ENCODE measurements around the gene LRIG1. TPM values are rescaled to one million over a fixed set of nuclear protein-coding genes. Genes with fewer than 3 reads are reported as not detected.

LRIG1 gene
- total and polyA plus RNA-seq, 10 of the 15 experiments (the other 5 are each of a cell fraction or from before 2014, with no cell fraction given), result 0.84 to 16.4 (median 8.1) TPM

GRCh38 chr3:66441692-66442091, 59.1 kb downstream of the LRIG1 start:
- SMC1A ChIA-PET (ENCODE audit: uncharacterized antibody, unreplicated experiment), result interaction anchor here (1.0 to 1.7 kb wide), 2 partner anchors 28 to 49 kb away, joined by 3 read pairs; no protein-coding TSS in a partner anchor
- peaks cover 9% of the 10 kb centered on the region for H3K4me1 ChIP-seq (ENCODE audit: control insufficient read depth, insufficient read depth, low read length)
- H3K4me2 ChIP-seq (ENCODE audit: control insufficient read depth, insufficient read depth), result no peak overlapping the region
- H3K79me2 ChIP-seq (ENCODE audit: control insufficient read depth, insufficient read depth, low read length), result no peaks in the 10 kb centered on the region
- CTCF ChIA-PET, result no interaction called here
- no peak for DNase-seq (ENCODE audit: low read depth, low spot score)
- RAD21 ChIA-PET (ENCODE audit: unreplicated experiment), result no interaction called here
- H2AFZ ChIP-seq (ENCODE audit: control insufficient read depth, low read depth, low read length), result no peak overlapping the region
- no peak overlapping the region for H3K4me3 ChIP-seq
- H3K27ac ChIP-seq (ENCODE audit: control insufficient read depth, insufficient read depth), result no peak overlapping the region
- H3K27me3 ChIP-seq (replicated peaks in 1 of 2; ENCODE audit: control insufficient read depth in 2 of 2, insufficient read depth in 2 of 2, low read length in 1 of 2), result no peaks in the 10 kb centered on the region
- intact Hi-C loops (cut with micrococcal nuclease; ENCODE audit: unreplicated experiment) (no loop called here), in situ Hi-C loops (cut with MboI) (no loop called here)
- POLR2A ChIA-PET, result no interaction called here
- H3K9me3 ChIP-seq (replicated peaks; ENCODE audit: control insufficient read depth, insufficient read depth, low read length), result no peaks in the 10 kb centered on the region
- H3K36me3 ChIP-seq (ENCODE audit: control insufficient read depth in 2 of 2, insufficient read depth in 2 of 2, low read length in 1 of 2), result no peaks in the 10 kb centered on the region
- no peak overlapping the region for H3K9ac ChIP-seq (ENCODE audit: control insufficient read depth, insufficient read depth, low read length)
- no peak for ATAC-seq
- no TSS peak for BruUV-seq (replicated peaks)
- H4K20me1 ChIP-seq (ENCODE audit: control insufficient read depth, insufficient read depth), result no peaks in the 10 kb centered on the region
- 95% methylated on average over 6 of the region's 6 CpGs for WGBS (ENCODE audit: insufficient coverage, insufficient replicate concordance, low lambda C conversion rate, missing lambda C conversion rate)
- no peak for FAIRE-seq
- TF ChIP-seq, protein P1, sequence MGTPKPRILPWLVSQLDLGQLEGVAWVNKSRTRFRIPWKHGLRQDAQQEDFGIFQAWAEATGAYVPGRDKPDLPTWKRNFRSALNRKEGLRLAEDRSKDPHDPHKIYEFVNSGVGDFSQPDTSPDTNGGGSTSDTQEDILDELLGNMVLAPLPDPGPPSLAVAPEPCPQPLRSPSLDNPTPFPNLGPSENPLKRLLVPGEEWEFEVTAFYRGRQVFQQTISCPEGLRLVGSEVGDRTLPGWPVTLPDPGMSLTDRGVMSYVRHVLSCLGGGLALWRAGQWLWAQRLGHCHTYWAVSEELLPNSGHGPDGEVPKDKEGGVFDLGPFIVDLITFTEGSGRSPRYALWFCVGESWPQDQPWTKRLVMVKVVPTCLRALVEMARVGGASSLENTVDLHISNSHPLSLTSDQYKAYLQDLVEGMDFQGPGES (IDR thresholded peaks at IDR 0.05), result no peak
- TF ChIP-seq KLF5 (IDR thresholded peaks at IDR 0.05; ENCODE audit: partially characterized antibody) (no peak), EED (IDR thresholded peaks at IDR 0.05; ENCODE audit: low read depth) (no peak), SMAD1 (IDR thresholded peaks at IDR 0.05; ENCODE audit: low read depth, partially characterized antibody) (no peak), HDAC2 (IDR thresholded peaks at IDR 0.05) (no peak), POU2F2 (IDR thresholded peaks at IDR 0.05; ENCODE audit: borderline replicate concordance, low read depth, low read length) (no peak), POLR2AphosphoS5 (IDR thresholded peaks at IDR 0.05; ENCODE audit: low read length) (no peak), SP1 (IDR thresholded peaks at IDR 0.05; ENCODE audit: low read depth, low read length) (no peak), SRF (IDR thresholded peaks at IDR 0.05; ENCODE audit: low read depth in 2 of 2, low read length in 2 of 2) (no peak), TBL1XR1 (IDR thresholded peaks at IDR 0.05; ENCODE audit: low read depth, low read length) (no peak), SKIL (IDR thresholded peaks at IDR 0.05; ENCODE audit: low read depth, poor library complexity, severe bottlenecking) (no peak), KAT2A (conservative IDR thresholded peaks at IDR 0.05; ENCODE audit: control insufficient read depth, low read depth, low read length) (no peak), ZBED1 (IDR thresholded peaks at IDR 0.05; ENCODE audit: borderline replicate concordance) (no peak), SIN3A (IDR thresholded peaks at IDR 0.05; ENCODE audit: low read depth, low read length) (no peak), BCL3 (IDR thresholded peaks at IDR 0.05; ENCODE audit: borderline replicate concordance, insufficient read depth, low read depth, low read length, poor library complexity, severe bottlenecking) (no peak), ZBTB11 (CRISPR knock-in tag; IDR thresholded peaks at IDR 0.05) (no peak), NR2C2 (IDR thresholded peaks at IDR 0.05; ENCODE audit: borderline replicate concordance, control insufficient read depth, insufficient read length, low read depth) (no peak)
